ENCODE measurements around the gene AHDC1. TPM values are rescaled to one million over a fixed set of nuclear protein-coding genes. Genes with fewer than 3 reads are reported as not detected.

AHDC1 gene
- total and polyA plus RNA-seq, 9 donors: 11.2 to 159 (median 82.1) TPM

GRCh38 chr1:27599605-27600497 is 4.1 kb downstream of the AHDC1 start:
- Histone ChIP-seq H3K27me3 (no peaks in the 10 kb centered on the region), H3K4me3 (peak overlapping the region; percentile 9), H3K36me3 (no peaks in the 10 kb centered on the region), H3K27ac (peak overlapping the region; percentile 71 to 86), H3K4me1 (ENCODE audit: insufficient read depth) (peaks cover 45% of the 10 kb centered on the region), H3K9me3 (no peaks in the 10 kb centered on the region)
- DNase-seq: peak in 3 of 5 donors; percentile 56 to 63 (median 58)
- intact Hi-C loops (cut with DNase I): loop anchor here (5.0 to 10.0 kb wide), 6 partner anchors 33 to 183 kb away; partner anchors contain the start of gene WASF2 (in 1 of the 4)
- 16 to 26% (median 21%) methylated on average over 9 of the region's 9 CpGs for WGBS, 3 donors
- TF ChIP-seq POLR2A (IDR thresholded peaks at IDR 0.05): no peak
- no peak for TF ChIP-seq CTCF (IDR thresholded peaks at IDR 0.05)
- TF ChIP-seq EP300 (IDR thresholded peaks at IDR 0.05): no peak

DNA sequence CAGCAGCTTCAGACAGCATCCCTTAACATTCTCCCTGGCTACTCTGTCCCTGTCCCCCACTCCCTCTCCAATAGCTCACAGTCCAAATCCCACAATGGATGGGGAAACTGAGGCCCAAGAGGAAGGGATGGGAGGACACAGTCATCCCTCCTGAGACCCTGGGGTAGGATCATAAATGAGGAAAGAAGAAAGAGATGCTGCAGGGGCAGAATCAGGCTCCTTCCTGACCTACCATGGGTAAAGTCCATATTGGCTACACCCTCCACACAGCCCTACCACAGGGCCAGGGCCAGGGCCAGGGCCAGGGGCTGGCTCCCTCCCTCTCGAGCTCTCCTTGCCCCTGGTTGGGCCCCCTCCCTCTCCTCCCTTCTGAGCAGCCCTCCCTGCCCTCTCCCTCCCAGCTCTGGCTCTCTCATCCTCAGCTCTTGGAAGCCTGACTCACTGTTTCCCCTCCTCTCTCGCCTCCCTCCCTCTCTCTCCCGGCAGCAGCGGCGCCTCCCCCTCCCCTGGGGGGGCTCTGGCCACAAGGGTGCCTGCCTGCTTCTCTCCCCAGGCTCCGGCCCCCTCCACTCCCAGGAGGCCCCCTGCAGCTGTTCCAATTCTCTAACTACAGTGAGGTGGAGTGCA is 4.9 kb downstream of the AHDC1 start:
- DNase-seq: peak; percentile 82 to 92 (median 89)

GRCh38 chr1:27598295-27598687 is 5.7 kb downstream of the AHDC1 start:
- Histone ChIP-seq H3K4me1 (ENCODE audit: insufficient read depth) (peaks cover 59% of the 10 kb centered on the region), H3K9me3 (no peaks in the 10 kb centered on the region), H3K4me3 (no peak overlapping the region), H3K36me3 (no peaks in the 10 kb centered on the region), H3K27me3 (no peaks in the 10 kb centered on the region), H3K27ac (peak overlapping the region; percentile 71 to 86)
- intact Hi-C loops (cut with DNase I): no loop called here
- WGBS, 3 donors: 8 to 16% (median 14%) methylated on average over 3 of the region's 3 CpGs
- TF ChIP-seq EP300 (IDR thresholded peaks at IDR 0.05) (no peak), CTCF (IDR thresholded peaks at IDR 0.05) (no peak), POLR2A (IDR thresholded peaks at IDR 0.05) (no peak)
- peak; percentile 73 to 81 (median 78) for DNase-seq

More for the DNA sequence above, 4.9 kb downstream of the AHDC1 start:
- H3K4me1 ChIP-seq (ENCODE audit: insufficient read depth): peaks cover 53% of the 10 kb centered on the region
- H3K36me3 ChIP-seq: no peaks in the 10 kb centered on the region
- H3K27me3 ChIP-seq: no peaks in the 10 kb centered on the region
- 0 to 4% (median 3%) methylated on average over 6 of the region's 6 CpGs for WGBS, 3 donors
- intact Hi-C loops (cut with DNase I): no loop called here
- no peaks in the 10 kb centered on the region for H3K9me3 ChIP-seq
- peak overlapping the region; percentile 71 to 86 for H3K27ac ChIP-seq
- peak overlapping the region; percentile 9 for H3K4me3 ChIP-seq
- TF ChIP-seq EP300 (IDR thresholded peaks at IDR 0.05) (no peak), POLR2A (IDR thresholded peaks at IDR 0.05) (peak; percentile 28), CTCF (IDR thresholded peaks at IDR 0.05) (no peak)

- Histone ChIP-seq H3K27me3 (no peaks in the 10 kb centered on the region), H3K9me3 (no peaks in the 10 kb centered on the region), H3K27ac (peak overlapping the region; percentile 71 to 86), H3K4me1 (ENCODE audit: insufficient read depth) (peaks cover 64% of the 10 kb centered on the region), H3K4me3 (no peak overlapping the region), H3K36me3 (no peaks in the 10 kb centered on the region)
- DNase-seq: peak in 1 of 5 donors; percentile 42
- no peak for TF ChIP-seq EP300 (IDR thresholded peaks at IDR 0.05)
- TF ChIP-seq POLR2A (IDR thresholded peaks at IDR 0.05): no peak
- no peak for TF ChIP-seq CTCF (IDR thresholded peaks at IDR 0.05)
- intact Hi-C loops (cut with DNase I): no loop called here
- 9 to 23% (median 15%) methylated on average over 7 of the region's 7 CpGs for WGBS, 3 donors
Observed at GRCh38 chr1:27597516-27598294, 6.2 kb downstream of the AHDC1 start.

Measured in ovary (tissue), 9 donors.